Activated CD8-positive, alpha-beta memory T cell treated with anti-CD3 and anti-CD28 coated beads, Interleukin-2, amount 50 U/mL, for 4 hours (primary cell): Measurements from ENCODE around the gene SLC39A11.
"Not testable (repeated sequence)": the region's sequence is repeated elsewhere in the genome, so short reads cannot be mapped to it uniquely, and the experiment has no call there.

Experiments
- DNase-seq: peaks from one replicate; pipeline ENCODE4 v3.0.0-alpha.2; 2020

The SLC39A11 gene

GRCh38 chr17:72943826-72944689 is 148.4 kb downstream of the SLC39A11 start:
- no peak for DNase-seq

GRCh38 chr17:72942579-72942978 is 149.9 kb downstream of the SLC39A11 start:
- DNase-seq = no peak

GRCh38 chr17:72940496-72940895 is 152.0 kb downstream of the SLC39A11 start:
- no peak for DNase-seq

- no peak for DNase-seq
Measured at GRCh38 chr17:72938482-72938881, 154.0 kb downstream of the SLC39A11 start.

- no peak for DNase-seq
Measured at GRCh38 chr17:72937707-72938106, 154.8 kb downstream of the SLC39A11 start.

- DNase-seq = not testable (repeated sequence)
Measured at GRCh38 chr17:72937254-72937653, 155.2 kb downstream of the SLC39A11 start.

- no peak for DNase-seq
Measured at GRCh38 chr17:72935984-72936383, 156.5 kb downstream of the SLC39A11 start.

- no peak for DNase-seq
Measured at GRCh38 chr17:72934927-72935326, 157.6 kb downstream of the SLC39A11 start.

GRCh38 chr17:72931635-72932034 is 160.9 kb downstream of the SLC39A11 start:
- DNase-seq = no peak

GRCh38 chr17:72931163-72931562 is 161.3 kb downstream of the SLC39A11 start:
- DNase-seq = no peak

GRCh38 chr17:72930031-72930430 is 162.5 kb downstream of the SLC39A11 start:
- no peak for DNase-seq

- no peak for DNase-seq
Measured at GRCh38 chr17:72928454-72929136, 163.9 kb downstream of the SLC39A11 start.

GRCh38 chr17:72927760-72928159 is 164.7 kb downstream of the SLC39A11 start:
- DNase-seq = no peak

- no peak for DNase-seq
Measured at GRCh38 chr17:72927146-72927545, 165.3 kb downstream of the SLC39A11 start.

GRCh38 chr17:72926171-72926570 is 166.3 kb downstream of the SLC39A11 start:
- no peak for DNase-seq

GRCh38 chr17:72924196-72924595 is 168.3 kb downstream of the SLC39A11 start:
- no peak for DNase-seq

GRCh38 chr17:72922219-72922618 is 170.3 kb downstream of the SLC39A11 start:
- DNase-seq = no peak

- DNase-seq = no peak
Measured at GRCh38 chr17:72921347-72922054, 171.0 kb downstream of the SLC39A11 start.

GRCh38 chr17:72920513-72920912 is 172.0 kb downstream of the SLC39A11 start:
- DNase-seq = no peak

- no peak for DNase-seq
Measured at GRCh38 chr17:72916991-72917390, 175.5 kb downstream of the SLC39A11 start.

- no peak for DNase-seq
Measured at GRCh38 chr17:72915625-72916081, 176.8 kb downstream of the SLC39A11 start.

GRCh38 chr17:72913142-72913682 is 179.3 kb downstream of the SLC39A11 start:
- no peak for DNase-seq

- DNase-seq = no peak
Measured at GRCh38 chr17:72906306-72906705, 186.2 kb downstream of the SLC39A11 start.
